ENCODE results near the gene PARD3.
"Not testable (repeated sequence)": the region's sequence is repeated elsewhere in the genome, so short reads cannot be mapped to it uniquely, and the experiment has no call there.

PARD3 gene

DNA sequence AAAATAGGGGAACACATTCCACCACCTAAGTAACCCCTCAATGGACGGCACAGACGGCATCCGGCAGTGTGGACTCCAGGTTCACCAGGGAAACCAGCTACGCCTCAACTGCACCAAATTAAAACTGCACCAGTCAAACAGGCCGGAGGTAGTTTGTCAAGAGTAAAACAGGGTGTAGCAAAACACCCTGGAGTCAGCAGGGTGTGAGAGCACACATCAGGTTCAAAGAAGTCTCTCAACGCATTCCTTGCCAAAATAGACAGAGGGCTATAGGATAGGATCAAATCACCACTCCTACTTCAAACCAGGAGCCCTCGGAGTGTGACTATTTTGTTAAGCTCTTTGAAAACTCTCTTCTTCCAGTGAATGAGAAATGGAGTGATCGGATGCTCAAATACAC is 135.9 kb downstream of the PARD3 start:
- DNase-seq, result no peak

DNA sequence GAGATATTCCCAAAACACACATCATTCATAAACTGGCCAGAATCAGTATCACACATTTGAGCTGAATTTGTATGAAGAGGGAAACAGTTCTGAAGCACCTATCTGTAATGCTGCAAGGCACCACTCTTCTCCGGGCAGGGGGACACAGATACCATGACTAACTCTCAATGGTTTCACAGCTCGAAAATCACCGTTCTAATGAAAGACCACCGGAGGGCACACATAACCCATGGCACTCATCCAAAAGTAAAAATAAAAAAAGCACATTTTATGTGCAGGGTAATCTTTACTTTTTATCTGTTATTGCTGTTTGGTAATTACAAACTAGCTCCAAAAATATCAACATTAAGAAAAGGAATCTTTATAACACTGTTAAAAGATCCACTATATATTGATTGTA is 137.5 kb downstream of the PARD3 start:
- no peak for DNase-seq

DNA sequence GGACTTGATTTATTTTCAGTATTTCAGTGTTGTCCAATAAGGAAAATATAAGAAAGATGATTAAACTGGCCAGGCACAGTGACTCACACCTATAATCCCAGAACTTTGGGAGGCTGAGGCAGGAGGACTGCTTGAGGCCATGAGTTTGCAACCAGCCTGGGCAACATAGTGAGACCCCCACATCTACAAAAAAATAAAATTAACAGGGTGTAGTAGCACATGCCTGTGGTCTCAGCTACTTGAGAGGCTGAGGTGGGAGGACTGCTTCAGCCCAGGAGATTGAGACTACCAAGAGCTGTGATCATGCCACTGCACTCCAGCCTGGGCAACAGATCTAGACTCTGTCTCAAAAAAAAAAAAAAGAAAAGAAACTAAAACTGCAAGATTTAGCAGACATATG is 138.0 kb downstream of the PARD3 start:
- DNase-seq, result no peak

DNA sequence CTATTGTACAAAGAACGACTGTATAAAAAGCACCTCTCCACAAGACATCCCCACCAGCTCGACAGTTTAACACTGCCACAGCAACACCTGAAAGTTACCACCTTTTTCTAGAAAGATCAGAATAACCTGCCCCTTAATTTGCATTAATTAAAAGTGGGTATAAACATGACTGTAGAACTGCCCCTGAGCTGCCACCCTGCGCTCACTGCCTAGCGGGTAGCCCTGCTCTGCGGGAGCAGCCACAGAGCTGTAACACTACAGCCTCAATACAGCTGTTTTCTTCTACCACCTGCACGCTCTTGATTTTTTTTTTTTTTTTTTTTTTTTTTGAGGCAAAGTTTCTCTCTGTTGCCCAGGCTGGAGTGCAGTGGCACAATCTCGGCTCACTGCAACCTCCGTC is 140.9 kb downstream of the PARD3 start:
- no peak for DNase-seq

DNA sequence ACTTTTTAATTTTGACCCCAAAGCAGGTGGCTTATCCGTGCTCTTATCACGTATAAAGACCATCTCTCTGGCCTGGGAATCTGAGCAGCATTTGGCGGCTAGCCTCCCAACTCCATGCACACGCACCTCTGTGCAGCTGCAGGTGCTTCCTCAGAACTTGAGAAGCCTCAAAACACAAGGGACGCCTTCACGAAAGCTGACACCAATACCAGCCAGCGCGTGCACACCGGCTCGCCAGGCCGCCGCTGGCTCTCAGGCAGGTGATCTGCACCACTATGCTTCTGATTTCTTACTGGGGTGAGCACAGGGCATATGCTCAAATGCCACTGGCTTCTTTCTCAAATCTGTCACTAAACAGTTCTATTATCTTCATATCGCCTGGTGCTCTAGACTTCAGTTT is 145.0 kb downstream of the PARD3 start:
- no peak for DNase-seq

DNA sequence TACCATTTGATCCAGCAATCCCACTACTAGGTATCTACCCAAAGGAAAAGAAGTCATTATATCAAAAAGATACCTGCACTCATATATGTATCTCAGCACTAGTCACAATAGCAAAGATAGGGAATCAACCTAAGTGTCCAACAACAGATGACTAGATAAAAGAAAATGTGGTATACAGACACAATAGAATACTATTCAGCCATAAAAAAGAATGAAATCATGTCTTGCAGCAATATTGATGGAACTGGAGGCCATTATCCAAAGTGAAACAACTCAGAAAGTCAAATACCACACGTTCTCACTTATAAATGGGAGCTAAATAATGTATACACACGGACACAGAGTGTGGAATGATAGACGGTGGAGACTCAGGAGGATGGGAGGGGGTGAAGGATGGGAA is 146.0 kb downstream of the PARD3 start:
- DNase-seq, result no peak

DNA sequence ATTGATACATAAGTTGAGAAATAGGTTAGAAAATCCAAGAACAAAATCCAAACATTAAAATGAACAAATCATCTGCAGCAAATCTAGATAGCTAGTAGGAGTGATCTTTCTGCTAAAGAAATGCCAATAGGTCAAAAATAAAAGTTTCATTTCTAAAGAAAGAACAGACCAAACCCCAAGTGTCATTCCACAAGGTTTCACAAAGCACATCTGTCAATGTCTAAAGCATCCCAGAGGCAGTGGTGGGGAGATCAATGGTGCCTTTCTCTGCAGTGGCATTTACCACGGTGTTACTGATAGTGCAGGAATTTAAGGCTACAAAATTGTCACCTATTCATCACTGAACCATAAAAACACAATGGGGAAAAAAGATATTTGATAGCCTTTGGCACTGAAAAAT is 147.9 kb downstream of the PARD3 start:
- no peak for DNase-seq

DNA sequence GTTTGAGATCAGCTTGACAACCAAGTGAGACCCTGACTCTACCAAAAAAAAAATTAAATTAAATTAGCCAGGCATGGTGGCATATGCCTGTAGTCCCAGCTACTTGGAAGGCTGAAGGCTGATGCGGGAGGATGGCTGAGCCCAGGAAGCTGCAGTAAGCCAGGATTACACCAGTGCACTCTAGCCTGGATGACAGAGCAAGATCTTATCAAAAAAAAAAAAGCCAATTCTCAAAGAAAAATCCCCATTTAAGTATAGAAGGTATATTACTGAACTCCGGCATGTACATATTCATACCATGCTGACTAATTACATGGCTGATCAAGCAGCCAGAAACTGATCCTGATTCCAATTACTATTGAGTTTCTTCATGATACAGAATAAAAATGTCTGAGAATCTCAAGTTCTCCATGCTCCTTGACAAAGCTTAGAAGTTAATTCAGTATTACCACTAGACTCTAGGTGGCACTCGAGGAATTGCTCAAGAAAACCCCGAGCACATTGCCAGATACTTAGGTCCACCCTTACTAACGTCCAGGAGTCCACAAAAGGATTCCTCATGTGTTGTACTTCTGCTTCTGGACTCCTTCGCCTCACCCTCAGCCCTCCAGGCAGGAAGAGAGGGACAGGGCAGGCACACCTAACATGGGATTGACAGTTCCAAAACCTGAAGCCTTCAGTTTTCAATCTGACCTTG is 148.9 kb downstream of the PARD3 start:
- no peak for DNase-seq

DNA sequence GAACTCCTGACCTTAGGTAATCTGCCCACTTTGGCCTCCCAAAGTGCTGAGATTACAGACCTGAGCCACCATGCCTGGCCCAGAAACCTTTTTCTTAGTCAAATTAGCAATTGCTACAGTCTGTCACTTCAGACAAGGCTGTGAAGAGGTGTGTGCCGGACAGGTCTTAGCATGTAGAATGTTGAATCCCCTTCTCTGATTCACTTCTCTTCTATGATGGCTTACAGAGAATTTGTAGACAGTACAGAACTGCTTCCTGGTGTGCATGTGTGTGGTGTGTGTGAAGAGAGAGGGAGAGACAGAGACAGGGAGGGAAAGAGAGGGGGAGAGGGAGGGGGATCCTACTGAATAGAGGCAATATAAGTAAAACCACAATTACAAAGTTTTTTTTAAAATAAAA is 150.4 kb downstream of the PARD3 start:
- DNase-seq, result no peak

DNA sequence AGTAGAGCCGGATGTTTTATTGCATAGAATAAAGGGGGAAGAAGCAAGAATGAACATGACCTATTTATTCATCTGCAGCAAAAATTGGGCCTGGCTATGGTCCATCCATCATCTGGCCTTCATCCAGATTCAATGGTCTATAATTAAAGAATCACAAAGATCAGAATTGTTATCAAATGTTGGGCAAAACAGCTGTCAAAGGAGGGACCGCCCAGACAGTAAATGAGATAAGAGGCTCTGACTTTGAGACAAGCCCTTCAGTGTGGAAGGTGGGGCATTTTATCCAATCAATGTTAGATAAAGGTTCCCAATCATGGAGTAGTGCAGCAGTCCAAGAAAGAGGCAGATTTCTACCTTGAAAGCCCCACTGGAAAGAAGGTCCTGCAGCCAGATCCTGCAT is 153.5 kb downstream of the PARD3 start:
- no peak for DNase-seq

DNA sequence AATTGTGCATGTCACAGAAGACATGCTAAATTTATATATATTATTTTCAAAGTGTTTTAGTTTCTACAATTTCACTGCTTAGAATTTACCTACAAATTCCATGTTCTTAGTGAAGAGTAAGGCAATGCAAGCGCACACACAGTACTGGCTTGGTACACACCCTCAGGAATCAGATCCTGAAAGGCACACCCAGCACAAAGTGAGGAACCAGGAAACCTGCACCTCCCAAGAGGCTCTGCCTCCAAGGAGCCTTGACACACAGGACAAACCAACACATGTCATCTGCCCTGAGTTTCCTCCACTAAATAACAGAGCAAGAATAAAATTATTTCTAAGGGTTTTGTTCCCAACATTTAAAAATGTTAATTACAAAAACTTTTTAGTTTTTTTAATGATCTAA is 156.2 kb downstream of the PARD3 start:
- no peak for DNase-seq

DNA sequence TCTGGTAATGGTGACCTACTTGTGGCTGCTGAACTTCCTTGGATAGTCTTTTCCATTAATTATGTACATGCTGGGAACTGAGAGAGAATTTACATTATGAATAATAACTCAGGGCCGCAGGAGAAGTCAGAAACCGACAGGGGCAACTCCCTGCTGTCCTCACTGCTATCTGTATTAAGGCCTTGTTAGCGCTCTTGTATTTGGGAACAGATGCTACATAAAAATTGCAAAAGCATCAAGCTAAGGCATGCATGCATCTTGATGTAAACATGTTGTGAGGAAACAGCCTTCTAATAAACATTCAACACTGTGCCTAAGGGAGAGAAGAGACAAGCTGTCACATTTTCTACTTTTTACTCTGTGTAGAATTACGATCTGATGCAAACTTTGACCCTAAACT is 158.4 kb downstream of the PARD3 start:
- DNase-seq, result no peak

DNA sequence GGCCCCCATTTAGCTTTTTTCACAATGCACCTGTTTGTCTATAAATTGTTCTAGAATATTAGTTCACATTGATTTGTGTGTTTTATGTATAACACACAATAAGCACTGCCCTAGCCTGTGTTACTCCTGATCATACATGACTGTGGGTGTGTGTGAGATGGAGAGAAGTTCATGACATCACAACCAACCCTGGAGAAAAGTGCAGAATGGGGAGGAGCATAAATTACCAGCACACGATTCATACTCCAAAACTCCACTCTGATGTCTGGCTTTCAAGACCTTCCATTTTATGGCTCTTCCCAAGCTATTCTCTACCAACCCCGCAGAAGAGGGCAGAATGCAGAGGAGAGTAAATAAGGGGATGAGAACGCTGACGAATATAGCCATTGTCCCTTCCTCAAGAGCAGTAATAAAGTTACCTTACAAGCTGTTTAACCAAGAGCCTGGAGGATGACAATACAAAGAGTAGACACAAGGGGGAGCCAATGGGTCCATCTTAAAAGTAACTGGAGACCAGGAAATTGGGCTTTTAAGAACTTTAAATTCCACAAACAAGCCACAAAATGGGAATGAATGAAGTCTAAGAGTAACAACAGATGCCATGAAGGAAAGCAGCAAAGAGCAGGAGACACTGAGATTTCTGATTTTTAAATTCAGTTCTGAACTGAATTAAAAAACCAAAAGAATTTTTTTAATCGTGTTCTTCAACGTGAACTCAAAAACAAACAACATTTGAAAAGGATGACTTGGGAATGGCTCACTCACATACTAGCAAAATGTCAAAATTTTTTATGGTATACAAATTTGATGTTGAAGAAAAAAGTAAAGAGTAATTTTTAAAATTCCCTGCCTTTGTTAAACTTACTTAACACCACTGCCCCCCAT is 159.6 kb downstream of the PARD3 start:
- DNase-seq, result peak; percentile 21 to 45

DNA sequence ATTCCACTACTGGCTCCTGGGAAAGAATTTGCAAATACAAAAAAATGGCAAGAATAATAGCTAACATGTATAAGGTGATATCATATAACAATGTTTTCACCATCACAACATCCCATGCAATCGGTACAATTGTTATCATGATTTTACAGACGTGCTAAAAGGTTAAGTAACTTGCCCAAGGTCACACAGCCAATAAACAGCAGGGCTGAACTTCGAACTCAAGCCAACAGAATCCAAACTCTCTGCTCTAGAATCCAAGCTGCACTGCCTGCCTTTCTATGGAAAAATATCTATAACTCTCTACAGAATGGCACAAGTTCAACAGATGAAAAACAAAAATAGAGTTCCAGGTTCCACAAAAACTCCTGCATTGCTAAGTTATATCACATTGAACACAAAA is 160.9 kb downstream of the PARD3 start:
- DNase-seq, result no peak

DNA sequence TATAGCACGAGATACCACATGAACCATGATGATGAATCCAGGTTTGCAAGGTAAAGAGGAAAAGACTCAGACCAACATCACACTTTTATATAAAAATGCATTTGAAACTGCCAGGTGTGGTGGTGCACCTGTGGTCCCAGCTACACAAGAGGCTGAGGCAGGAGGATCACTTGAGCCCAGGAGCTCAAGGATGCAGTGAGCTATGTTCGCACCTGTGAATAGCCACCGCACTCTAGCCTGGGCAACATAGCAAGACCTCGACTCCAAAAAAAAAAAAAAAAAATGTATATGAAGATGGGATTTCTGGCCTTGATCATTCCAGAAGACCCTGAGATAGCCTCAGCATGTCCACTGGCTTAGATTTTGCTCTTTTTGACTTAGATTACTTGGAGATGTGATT is 161.6 kb downstream of the PARD3 start:
- no peak for DNase-seq

DNA sequence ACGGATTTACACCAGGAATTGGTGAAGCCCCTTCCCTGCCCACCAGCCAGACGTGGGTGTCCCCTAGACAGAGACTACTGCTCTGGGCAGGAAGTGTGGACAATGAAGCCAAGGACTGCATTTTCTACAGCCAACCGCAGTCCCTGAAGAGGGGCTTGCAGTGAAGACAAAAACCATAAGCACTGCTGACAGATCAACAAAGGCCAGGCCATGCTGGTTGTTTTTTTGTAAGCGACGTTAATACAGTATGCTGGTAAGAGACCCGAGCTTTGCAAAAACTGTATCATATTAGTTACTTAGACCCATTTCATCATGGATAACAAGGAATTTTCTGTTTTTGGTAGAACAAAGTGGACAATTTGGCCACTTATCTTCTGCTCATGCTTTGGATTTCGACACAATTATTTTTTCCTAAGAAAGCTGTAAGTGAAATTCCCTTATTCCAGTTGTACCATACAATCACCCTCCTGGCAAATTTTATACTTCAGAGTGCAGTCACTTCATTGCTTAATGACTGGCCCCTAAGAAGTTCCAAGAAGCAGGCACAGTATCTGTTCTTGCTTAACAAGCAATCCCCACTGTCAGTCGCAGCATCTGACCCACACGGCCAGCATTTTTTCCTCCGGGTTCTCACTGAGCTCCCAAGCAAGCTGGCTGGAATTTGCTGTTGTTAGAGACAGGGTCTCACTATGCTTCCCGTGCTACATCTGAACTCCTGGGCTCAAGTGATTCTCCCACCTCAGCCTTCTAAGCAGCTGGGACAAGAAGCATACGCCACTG is 163.5 kb downstream of the PARD3 start:
- no peak for DNase-seq

DNA sequence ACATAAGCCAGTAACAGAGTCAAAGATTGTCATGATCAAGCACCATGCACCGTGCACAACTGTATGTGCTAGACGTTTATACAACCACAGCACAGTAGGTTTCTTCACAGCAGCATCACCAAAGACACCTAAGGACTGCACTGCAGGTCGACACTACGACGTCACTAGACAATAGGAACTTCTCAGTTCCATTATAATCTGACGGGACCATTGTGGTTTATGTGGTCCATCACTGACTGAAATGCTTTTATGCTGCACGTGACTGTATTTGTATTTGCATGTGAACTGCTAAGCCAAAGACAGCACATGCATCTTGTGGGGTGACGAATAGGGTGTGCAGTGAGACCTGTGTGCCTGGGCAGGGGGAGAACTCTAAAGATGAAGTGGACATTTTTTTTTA is 164.9 kb downstream of the PARD3 start:
- no peak for DNase-seq

DNA sequence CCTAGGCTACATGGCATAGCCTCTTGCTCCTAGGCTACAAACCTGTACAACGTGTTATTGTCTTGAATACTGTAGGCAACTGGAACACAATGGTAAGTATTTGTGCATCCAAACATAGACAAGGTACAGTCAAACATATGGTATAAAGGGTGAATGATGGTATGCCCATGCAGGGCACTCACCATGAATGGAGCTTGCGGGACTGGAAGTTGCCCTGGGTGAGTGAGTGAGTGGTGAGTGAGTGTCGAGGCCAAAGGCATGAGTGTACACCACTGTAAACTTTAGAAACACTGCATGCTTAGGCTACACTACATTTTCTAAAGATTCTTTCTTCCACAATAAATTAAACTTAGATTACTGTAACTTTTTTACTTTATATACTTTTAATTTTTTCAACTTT is 165.7 kb downstream of the PARD3 start:
- DNase-seq, result no peak

DNA sequence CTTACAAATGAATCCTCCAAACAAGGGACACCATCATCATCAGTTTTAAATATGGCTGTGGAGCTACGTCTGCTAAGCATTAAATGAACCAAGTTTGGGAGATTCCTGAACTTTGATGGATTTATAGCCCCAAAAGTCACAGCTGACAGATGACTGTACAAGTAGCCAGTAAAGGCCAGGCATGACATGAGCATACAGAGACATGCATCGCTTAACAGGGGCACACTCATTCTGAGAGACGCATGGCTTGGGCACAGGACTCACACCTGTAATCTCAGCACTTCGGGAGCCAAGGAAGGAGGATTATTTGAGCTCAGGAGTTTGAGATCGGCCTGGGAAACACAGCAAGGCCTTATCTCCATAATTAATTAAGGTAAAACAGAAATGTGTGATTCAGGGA is 166.2 kb downstream of the PARD3 start:
- no peak for DNase-seq

DNA sequence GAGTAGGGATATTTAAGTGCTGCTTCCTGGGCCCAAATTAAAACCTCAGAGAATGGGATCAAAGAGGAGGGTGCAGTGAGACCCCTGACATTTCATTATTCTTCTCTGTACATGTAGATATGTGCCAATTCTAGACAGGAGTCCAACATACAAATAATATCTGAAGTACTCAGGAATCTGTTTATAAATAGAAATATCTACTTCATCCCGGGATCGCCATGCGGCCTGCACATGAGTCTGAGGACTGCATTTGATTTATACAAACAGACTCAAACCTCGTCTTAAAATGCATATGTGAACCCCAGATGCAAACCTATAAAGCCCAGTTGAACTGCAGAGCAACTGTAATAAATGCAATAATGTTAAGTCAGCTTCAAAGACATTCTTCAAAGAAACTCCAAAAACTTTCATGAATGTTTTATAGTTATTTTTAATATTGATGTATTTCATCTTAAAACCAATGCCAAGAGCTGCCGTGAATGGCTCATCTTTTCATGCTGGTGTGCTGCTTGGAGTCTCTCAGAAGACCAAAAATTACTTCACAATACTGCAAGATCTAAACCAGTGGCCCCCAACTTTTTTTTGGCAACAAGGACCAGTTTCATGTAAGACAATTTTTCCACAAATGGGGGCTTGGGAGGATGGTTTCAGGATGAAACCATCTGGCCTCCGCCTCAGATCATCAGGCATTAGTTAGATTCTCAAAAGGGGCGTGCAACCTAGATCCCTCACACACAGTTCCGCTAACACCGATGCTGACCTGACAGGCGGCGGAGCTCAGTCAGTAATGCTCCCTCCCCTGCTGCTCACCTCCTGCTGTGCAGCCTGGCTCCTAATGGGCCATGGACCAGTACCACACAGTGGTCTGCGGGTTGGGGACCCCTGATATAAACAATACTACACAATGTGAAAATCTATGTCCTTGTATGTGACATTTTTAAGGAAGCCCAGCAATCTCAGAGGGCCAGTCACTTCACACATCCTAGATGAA is 166.9 kb downstream of the PARD3 start:
- no peak for DNase-seq

DNA sequence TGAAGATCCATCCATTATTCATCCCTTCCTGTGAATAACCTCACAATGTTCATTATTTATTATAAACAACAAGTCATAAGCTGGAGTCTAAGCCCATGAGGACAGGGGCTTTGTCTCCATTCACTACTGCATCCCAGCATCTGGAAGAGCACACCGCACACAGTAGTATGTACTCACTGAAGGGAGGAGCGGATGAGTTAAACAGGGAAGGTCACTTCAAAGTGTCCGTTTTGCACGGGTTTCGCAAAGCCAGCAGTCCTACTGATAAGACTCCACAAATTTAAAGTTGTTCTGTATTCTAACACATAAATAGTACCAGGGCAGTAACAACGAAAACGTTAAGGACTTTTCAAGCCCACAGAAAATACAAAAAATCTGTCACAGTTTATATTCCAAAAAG is 167.9 kb downstream of the PARD3 start:
- no peak for DNase-seq

DNA sequence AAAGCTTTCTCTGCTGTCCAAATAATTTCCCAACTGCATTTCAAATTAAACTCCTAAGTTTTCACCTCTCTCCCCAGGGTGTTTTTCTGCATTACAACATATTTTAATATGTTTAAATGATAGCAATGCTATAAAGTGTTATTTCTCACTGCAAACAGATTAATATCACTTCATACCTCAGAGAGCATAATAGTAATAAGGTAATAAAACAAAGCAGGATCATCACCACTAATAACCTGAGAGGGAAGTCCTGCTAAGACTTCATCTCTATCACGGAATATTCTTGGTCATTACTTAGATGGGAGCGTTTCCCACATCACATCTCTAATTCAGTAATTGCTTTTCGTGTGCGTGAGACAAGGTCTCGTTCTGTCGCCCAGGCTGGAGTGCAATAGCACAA is 168.8 kb downstream of the PARD3 start:
- no peak for DNase-seq

DNA sequence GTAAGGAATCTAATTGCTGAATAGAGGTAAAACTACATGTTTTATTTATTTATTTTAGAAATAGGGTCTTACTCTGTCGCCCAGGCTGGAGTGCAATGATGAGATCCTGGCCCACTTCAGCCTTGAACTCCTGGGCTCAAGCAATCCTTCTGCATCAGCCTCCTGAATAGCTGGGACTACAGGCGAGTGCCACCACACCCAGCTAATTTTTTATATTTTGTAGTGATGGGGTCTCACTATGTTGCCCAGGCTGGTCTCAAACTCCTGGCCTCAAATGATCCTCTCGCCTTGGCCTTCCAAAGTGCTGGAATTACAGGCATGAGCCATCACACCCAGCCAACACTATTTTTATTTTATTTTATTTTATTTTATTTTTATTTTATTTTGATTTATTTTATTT is 170.3 kb downstream of the PARD3 start:
- DNase-seq, result not testable (repeated sequence)

Data from stimulated activated CD4-positive, alpha-beta T cell treated with anti-CD3 and anti-CD28 coated beads, Interleukin-2, amount 100 ng/mL, for 48 hours (primary cell).